Measurements from ENCODE around the gene GPR83.
"Not testable (repeated sequence)": the region's sequence is repeated elsewhere in the genome, so short reads cannot be mapped to it uniquely, and the experiment has no call there.

Gene GPR83

DNA sequence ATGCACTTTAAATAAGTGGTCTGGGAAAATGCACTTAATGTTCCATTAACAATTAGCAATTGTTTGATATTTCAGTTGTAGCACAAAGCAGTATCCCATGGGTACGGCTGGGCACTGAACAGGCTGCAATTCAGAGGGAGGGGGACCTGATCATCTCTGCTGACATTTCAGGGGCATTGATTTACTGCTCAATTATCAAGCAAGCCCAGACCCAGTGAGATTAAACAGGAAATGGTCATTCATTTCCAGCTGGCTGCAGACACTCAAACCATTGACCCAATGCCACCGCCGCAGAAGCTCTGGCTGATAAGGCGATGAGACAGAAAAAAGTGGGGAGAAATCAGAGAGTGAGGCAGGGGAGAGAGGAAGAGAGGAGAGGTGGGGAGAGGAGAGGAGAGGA lies 1.2 kb downstream of the GPR83 start:
- Histone ChIP-seq H3K9ac (ENCODE audit: low read length) (no peak overlapping the region), H3K4me1 (ENCODE audit: control insufficient read depth in 1 of 2, insufficient read depth in 2 of 2, low read length in 2 of 2) (peaks cover 5 to 10% of the 10 kb centered on the region in 2 experiments), H4K91ac (ENCODE audit: low read depth, low read length) (no peak overlapping the region), H2BK12ac (ENCODE audit: low read length) (no peak overlapping the region), H3K14ac (ENCODE audit: low read length) (no peak overlapping the region), H3K4ac (ENCODE audit: low read depth, low read length) (no peak overlapping the region), H3K4me3 (ENCODE audit: low read depth, low read length) (no peak overlapping the region), H4K8ac (ENCODE audit: low read depth, low read length) (no peak overlapping the region), H3K27me3 (ENCODE audit: insufficient read depth, low read length) (peaks cover 26% of the 10 kb centered on the region), H2BK120ac (ENCODE audit: insufficient read depth, low read length, poor library complexity) (no peak overlapping the region), H3K36me3 (ENCODE audit: control insufficient read depth in 1 of 2, insufficient read depth in 2 of 2, low read length in 2 of 2) (no peaks in the 10 kb centered on the region), H3K23ac (ENCODE audit: low read length) (no peak overlapping the region), H3K9me3 (ENCODE audit: insufficient read depth, low read depth, low read length) (peaks cover 1% of the 10 kb centered on the region), H3K79me1 (ENCODE audit: low read length) (no peaks in the 10 kb centered on the region), H3K79me2 (ENCODE audit: control insufficient read depth, insufficient read depth, low read length, poor library complexity) (no peaks in the 10 kb centered on the region), H3K27ac (ENCODE audit: low read depth, low read length) (no peak overlapping the region), H2AK5ac (ENCODE audit: low read length) (no peak overlapping the region), H4K12ac (ENCODE audit: low read depth, low read length) (no peak overlapping the region), H3K18ac (ENCODE audit: low read length) (no peak overlapping the region), H3K4me2 (ENCODE audit: low read length) (no peak overlapping the region), H2AFZ (ENCODE audit: insufficient read depth, low read length, poor library complexity) (no peak overlapping the region), H2BK5ac (ENCODE audit: low read depth, low read length, poor library complexity) (no peak overlapping the region)
- no CpG with 5 or more reads among the region's 4 CpGs for WGBS (ENCODE audit: extremely low coverage, insufficient coverage, insufficient read length)
- DNase-seq, result no peak

DNA sequence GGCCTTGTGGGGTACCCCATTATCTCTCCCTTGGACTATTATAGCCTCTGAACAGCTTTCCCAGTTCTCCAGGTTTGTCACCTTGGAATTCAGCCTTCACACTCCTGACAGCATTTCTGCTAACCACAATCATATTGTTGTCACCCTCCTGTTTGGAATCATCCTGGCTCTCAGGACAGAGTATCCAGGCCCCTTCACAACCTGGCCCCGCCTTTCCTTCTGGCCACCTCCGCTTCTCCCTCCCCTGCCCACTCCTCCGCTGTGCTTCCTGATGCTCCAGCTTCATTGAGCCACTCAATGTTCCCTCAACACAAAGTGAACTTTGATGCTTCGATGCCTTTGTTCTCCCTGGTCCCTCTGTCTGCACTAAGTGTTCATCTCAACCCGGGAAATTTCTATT lies 3.1 kb downstream of the GPR83 start:
- Histone ChIP-seq H3K4me1 (ENCODE audit: control insufficient read depth in 1 of 2, insufficient read depth in 2 of 2, low read length in 2 of 2) (peaks cover 5 to 10% of the 10 kb centered on the region in 2 experiments), H3K9ac (ENCODE audit: low read length) (no peak overlapping the region), H3K4me2 (ENCODE audit: low read length) (no peak overlapping the region), H4K91ac (ENCODE audit: low read depth, low read length) (no peak overlapping the region), H2BK120ac (ENCODE audit: insufficient read depth, low read length, poor library complexity) (no peak overlapping the region), H2BK5ac (ENCODE audit: low read depth, low read length, poor library complexity) (no peak overlapping the region), H3K18ac (ENCODE audit: low read length) (no peak overlapping the region), H3K14ac (ENCODE audit: low read length) (no peak overlapping the region), H2AFZ (ENCODE audit: insufficient read depth, low read length, poor library complexity) (no peak overlapping the region), H3K4me3 (ENCODE audit: low read depth, low read length) (no peak overlapping the region), H3K23ac (ENCODE audit: low read length) (no peak overlapping the region), H3K27me3 (ENCODE audit: insufficient read depth, low read length) (peaks cover 26% of the 10 kb centered on the region), H3K36me3 (ENCODE audit: control insufficient read depth in 1 of 2, insufficient read depth in 2 of 2, low read length in 2 of 2) (no peaks in the 10 kb centered on the region), H3K9me3 (ENCODE audit: insufficient read depth, low read depth, low read length) (peaks cover 1% of the 10 kb centered on the region), H4K12ac (ENCODE audit: low read depth, low read length) (no peak overlapping the region), H3K27ac (ENCODE audit: low read depth, low read length) (no peak overlapping the region), H2AK5ac (ENCODE audit: low read length) (no peak overlapping the region), H4K8ac (ENCODE audit: low read depth, low read length) (no peak overlapping the region), H2BK12ac (ENCODE audit: low read length) (no peak overlapping the region), H3K79me2 (ENCODE audit: control insufficient read depth, insufficient read depth, low read length, poor library complexity) (no peaks in the 10 kb centered on the region), H3K79me1 (ENCODE audit: low read length) (no peaks in the 10 kb centered on the region), H3K4ac (ENCODE audit: low read depth, low read length) (no peak overlapping the region)
- no CpG with 5 or more reads among the region's 5 CpGs for WGBS (ENCODE audit: extremely low coverage, insufficient coverage, insufficient read length)
- DNase-seq, result no peak

DNA sequence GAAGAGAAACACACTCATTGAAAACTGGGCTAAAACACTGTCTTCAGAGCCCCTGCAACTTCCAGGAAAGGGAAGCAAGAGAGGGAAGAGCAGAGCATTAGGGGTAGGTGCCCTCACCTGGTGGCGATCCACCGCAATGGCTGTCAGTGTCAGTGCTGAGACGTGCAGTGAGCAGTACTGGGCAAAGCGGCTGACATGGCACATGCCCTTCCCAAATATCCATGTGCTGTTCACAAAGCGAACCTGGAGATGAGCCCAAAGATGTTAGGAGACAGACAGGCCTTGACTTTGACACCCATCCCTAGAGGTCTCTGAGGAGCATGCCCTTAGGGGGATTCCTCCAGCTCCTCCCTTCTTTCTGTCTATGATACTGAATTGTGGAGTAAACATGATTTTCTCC lies 4.9 kb downstream of the GPR83 start:
- Histone ChIP-seq H4K91ac (ENCODE audit: low read depth, low read length) (no peak overlapping the region), H2AK5ac (ENCODE audit: low read length) (no peak overlapping the region), H2BK12ac (ENCODE audit: low read length) (no peak overlapping the region), H2BK120ac (ENCODE audit: insufficient read depth, low read length, poor library complexity) (no peak overlapping the region), H4K12ac (ENCODE audit: low read depth, low read length) (no peak overlapping the region), H3K4me1 (ENCODE audit: control insufficient read depth in 1 of 2, insufficient read depth in 2 of 2, low read length in 2 of 2) (peaks cover under 1 to 5% of the 10 kb centered on the region in 2 experiments), H3K18ac (ENCODE audit: low read length) (no peak overlapping the region), H3K27me3 (ENCODE audit: insufficient read depth, low read length) (peaks cover 14% of the 10 kb centered on the region), H3K4me2 (ENCODE audit: low read length) (no peak overlapping the region), H2BK5ac (ENCODE audit: low read depth, low read length, poor library complexity) (no peak overlapping the region), H4K8ac (ENCODE audit: low read depth, low read length) (no peak overlapping the region), H3K79me2 (ENCODE audit: control insufficient read depth, insufficient read depth, low read length, poor library complexity) (no peaks in the 10 kb centered on the region), H3K36me3 (ENCODE audit: control insufficient read depth in 1 of 2, insufficient read depth in 2 of 2, low read length in 2 of 2) (no peaks in the 10 kb centered on the region), H2AFZ (ENCODE audit: insufficient read depth, low read length, poor library complexity) (no peak overlapping the region), H3K79me1 (ENCODE audit: low read length) (no peaks in the 10 kb centered on the region), H3K27ac (ENCODE audit: low read depth, low read length) (no peak overlapping the region), H3K9me3 (ENCODE audit: insufficient read depth, low read depth, low read length) (peaks cover 1% of the 10 kb centered on the region), H3K23ac (ENCODE audit: low read length) (no peak overlapping the region), H3K4ac (ENCODE audit: low read depth, low read length) (no peak overlapping the region), H3K14ac (ENCODE audit: low read length) (no peak overlapping the region), H3K4me3 (ENCODE audit: low read depth, low read length) (no peak overlapping the region), H3K9ac (ENCODE audit: low read length) (no peak overlapping the region)
- DNase-seq, result no peak
- no CpG with 5 or more reads among the region's 5 CpGs for WGBS (ENCODE audit: extremely low coverage, insufficient coverage, insufficient read length)

DNA sequence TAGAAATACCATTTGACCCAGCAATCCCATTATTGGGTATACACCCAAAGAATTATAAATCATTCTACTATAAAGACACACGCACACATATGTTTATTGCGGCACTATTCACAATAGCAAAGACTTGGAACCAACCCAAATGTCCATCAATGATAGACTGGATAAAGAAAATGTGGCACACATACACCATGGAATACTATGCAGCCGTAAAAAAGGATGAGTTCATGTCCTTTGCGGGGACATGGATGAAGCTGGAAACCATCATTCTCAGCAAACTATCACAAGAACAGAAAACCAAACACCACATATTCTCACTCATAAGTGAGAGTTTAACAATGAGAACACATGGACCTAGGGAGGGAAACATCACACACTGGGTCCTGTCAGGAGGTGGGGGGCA lies 9.3 kb downstream of the GPR83 start:
- not testable (repeated sequence) for H3K36me3 ChIP-seq (ENCODE audit: control insufficient read depth in 1 of 2, insufficient read depth in 2 of 2, low read length in 2 of 2); H3K4me2 ChIP-seq (ENCODE audit: low read length); H2AK5ac ChIP-seq (ENCODE audit: low read length); H3K4me1 ChIP-seq (ENCODE audit: control insufficient read depth in 1 of 2, insufficient read depth in 2 of 2, low read length in 2 of 2); H4K8ac ChIP-seq (ENCODE audit: low read depth, low read length); H2BK12ac ChIP-seq (ENCODE audit: low read length); H2BK5ac ChIP-seq (ENCODE audit: low read depth, low read length, poor library complexity); H2AFZ ChIP-seq (ENCODE audit: insufficient read depth, low read length, poor library complexity); H4K91ac ChIP-seq (ENCODE audit: low read depth, low read length); H3K14ac ChIP-seq (ENCODE audit: low read length); H3K4ac ChIP-seq (ENCODE audit: low read depth, low read length); H3K9me3 ChIP-seq (ENCODE audit: insufficient read depth, low read depth, low read length); H4K12ac ChIP-seq (ENCODE audit: low read depth, low read length); H3K79me1 ChIP-seq (ENCODE audit: low read length); H3K9ac ChIP-seq (ENCODE audit: low read length); H3K79me2 ChIP-seq (ENCODE audit: control insufficient read depth, insufficient read depth, low read length, poor library complexity); DNase-seq; H3K4me3 ChIP-seq (ENCODE audit: low read depth, low read length); H2BK120ac ChIP-seq (ENCODE audit: insufficient read depth, low read length, poor library complexity); H3K23ac ChIP-seq (ENCODE audit: low read length); H3K27ac ChIP-seq (ENCODE audit: low read depth, low read length); H3K18ac ChIP-seq (ENCODE audit: low read length); H3K27me3 ChIP-seq (ENCODE audit: insufficient read depth, low read length)
- WGBS (ENCODE audit: extremely low coverage, insufficient coverage, insufficient read length), result no CpG with 5 or more reads among the region's 4 CpGs

All from trophoblast cell (in vitro differentiated cells and primary cell).